C4-2B (cell line): ENCODE data around the gene CCDC185.

ENCODE experiments used
- H3K27ac ChIP-seq: fragments of 450-650 bp; 2 replicates; pipeline ENCODE4 v1.5.1; 2017
- ZFX ChIP-seq: fragments of 450-650 bp; IDR thresholded peaks from 2 replicates; pipeline ENCODE4 v1.6.1; 2017
- TF ChIP-seq, protein P1 (sequence below): fragments of 450-650 bp; conservative IDR thresholded peaks from 2 replicates; pipeline ENCODE4 v1.5.1; 2017; ENCODE audit warnings: mild to moderate bottlenecking

Gene CCDC185

DNA sequence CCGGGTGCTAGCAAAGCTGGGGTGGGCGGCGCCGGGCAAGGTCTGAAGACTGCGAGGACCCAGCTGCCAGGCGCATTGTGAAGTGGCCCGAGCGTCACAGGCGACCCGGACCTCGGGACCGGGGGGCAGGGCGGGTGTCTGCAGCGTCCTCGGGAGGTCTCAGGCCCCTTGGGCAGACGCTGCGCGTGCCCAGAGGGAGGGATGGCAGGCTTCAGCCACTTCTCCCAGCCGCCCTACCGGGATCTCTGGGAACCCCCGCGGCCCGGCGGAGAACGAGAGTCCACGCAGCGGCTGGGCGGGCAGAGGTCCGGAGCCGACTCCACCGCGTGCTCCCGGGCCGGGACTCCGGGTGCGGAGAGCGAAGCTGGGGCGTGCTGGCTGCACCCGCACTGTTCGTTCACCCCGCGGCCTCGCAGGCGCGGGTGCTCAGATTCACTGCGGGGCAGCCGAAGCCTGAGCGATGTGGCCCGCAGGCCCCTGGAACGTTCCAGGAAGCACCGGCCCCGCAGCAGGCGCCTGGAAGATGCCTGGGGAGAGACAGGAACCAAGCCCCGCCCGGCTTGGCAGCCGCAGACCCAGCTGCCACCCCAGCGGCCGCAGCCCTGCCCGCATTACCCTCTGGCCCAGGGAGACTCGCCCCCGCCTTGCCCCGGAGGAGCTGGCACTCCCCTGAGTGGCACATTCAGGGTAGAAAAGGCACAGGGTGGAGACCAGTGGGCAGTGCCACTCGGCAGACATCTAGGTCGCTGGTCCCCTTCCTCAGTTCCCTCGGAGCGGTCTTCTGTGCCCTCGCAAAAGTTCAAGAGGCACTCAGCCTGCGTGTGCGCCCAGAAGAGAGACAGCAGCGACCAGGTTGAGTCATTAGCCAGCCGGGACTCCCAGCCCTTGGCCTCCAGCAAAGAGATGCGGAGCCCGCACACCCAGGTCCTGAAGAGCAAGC, at the start of gene CCDC185:
Gene CCDC185, plus strand, starts transcription at position 141 of the 940 bp plus-strand sequence. Its CDS starts 61 bp downstream, at position 202.
- TF ChIP-seq ZFX: peak; percentile 18; the same call in 1 of the 2 replicates
- TF ChIP-seq, protein P1, sequence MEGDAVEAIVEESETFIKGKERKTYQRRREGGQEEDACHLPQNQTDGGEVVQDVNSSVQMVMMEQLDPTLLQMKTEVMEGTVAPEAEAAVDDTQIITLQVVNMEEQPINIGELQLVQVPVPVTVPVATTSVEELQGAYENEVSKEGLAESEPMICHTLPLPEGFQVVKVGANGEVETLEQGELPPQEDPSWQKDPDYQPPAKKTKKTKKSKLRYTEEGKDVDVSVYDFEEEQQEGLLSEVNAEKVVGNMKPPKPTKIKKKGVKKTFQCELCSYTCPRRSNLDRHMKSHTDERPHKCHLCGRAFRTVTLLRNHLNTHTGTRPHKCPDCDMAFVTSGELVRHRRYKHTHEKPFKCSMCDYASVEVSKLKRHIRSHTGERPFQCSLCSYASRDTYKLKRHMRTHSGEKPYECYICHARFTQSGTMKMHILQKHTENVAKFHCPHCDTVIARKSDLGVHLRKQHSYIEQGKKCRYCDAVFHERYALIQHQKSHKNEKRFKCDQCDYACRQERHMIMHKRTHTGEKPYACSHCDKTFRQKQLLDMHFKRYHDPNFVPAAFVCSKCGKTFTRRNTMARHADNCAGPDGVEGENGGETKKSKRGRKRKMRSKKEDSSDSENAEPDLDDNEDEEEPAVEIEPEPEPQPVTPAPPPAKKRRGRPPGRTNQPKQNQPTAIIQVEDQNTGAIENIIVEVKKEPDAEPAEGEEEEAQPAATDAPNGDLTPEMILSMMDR: no peak
- peak within 1 kb of the TSS; percentile 16; the same call in 1 of the 2 replicates for H3K27ac ChIP-seq

DNA sequence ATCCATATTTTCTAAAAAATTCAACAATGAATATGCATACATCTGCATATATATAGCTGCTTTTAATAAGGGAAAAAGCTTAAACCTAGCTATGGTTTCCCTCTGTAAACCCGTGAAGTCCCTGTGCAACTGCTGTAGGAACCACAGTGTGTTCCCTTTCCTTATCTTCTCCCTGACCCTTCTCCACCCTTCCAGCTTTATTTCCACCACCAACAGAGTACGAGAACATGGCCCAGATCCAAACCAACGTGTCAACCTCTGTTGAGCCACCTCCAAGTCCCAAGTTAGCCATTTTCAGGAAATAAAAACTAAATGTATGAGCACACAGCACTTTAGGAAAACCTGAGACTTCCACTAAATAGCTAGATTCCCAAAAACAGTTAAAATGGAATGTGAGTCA, 49.5 kb upstream of the CCDC185 start:
- TF ChIP-seq, protein P1: no peak
- no peak for TF ChIP-seq ZFX
- H3K27ac ChIP-seq: no peak overlapping the region

DNA sequence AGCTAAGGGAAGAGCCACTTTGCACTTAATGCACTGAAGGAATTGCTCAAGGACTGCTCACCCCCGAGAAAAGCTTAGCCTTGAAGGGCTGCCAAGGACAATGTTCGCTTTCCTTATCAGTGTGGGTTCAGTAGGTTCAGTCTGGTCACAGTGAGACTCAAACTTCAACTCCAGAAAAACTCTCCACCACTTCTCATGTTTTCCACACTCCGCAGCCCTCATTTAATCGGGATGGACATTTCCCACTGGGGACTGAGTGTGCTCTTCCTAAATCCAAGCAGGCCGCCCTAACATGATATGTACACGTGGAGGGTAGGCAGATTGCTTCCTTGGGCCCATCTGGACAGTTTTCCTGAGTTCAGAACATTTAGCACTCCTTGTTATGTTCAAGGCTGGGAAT, 48.7 kb upstream of the CCDC185 start:
- H3K27ac ChIP-seq: no peak overlapping the region
- TF ChIP-seq, protein P1: no peak
- no peak for TF ChIP-seq ZFX

DNA sequence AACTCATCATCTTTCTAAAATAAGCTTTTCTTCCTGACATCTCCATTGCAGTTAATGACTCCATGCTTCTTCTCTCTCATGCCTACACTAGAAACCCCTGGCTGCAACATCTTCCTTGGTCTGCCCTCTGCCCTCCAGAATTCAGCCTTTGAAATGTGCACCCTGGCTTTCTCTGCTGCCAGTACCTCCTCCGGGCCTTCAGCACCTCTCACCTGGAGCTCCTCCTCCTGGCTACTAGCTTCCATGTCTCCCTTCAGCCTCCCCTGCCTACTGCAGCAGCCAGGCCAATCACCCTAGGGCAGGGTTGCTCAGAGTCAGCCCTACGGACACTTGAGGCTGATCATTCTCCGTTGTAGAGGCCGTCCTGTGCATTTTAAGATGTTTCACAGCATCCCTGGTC, 47.5 kb upstream of the CCDC185 start:
- TF ChIP-seq, protein P1: no peak
- no peak for TF ChIP-seq ZFX
- H3K27ac ChIP-seq: no peak overlapping the region

DNA sequence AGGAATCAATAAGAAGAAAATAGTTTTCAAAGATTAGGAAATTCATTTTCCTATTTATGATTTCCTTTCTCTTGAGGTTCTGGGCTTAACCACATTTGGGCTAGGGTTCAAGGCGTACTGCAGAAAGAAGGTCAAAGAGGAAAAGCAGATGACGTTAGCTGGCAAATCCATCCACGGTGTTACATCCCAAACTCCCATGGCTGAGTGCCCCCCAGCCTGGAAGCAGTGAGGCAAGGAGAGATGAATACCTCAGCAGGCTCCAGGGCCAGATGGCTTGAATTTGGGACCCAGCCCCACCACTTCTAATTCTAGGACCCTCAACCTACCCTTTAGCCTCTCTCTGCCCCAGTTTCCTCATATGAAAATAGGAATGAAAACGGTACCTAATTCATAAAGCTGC, 46.9 kb upstream of the CCDC185 start:
- no peak overlapping the region for H3K27ac ChIP-seq
- no peak for TF ChIP-seq ZFX
- TF ChIP-seq, protein P1: no peak

DNA sequence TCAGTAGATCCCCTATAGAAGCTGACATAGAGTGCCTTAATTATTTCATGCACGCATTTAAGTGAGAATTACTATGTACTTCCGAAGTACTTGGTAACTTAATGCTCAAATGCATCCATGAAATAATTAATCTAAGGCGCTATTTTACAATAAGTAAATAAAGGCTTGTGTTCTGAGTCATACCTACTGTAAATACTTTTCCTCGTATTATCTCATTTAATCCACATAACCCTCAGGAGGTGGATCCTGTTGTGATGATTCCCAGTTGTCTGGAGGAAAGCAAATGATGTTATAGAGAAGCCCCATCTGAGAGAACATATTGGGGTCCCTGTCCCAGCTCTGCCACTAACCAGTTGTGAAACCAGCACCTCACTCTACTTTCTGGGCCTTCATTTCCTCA, 45.6 kb upstream of the CCDC185 start:
- no peak overlapping the region for H3K27ac ChIP-seq
- TF ChIP-seq ZFX: no peak
- TF ChIP-seq, protein P1: no peak

DNA sequence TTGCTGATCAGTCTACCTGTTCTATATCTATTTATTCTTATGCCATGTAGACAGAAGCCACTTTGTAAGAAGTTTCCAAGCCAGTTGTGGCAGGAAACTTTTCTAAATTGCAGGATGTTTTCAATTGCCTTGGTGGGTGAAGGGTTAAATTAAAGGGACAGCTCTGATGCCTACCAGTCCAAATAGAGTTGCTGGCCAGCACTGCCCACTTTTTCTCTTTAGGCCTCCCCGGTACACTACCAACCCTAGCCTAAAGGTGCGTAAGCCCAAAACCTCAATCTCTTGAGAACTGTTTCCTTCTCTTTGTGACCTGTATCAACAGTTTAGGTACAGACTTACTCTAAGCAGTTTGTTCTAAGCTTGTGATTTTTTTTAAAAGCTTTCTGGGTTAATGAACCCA, 44.8 kb upstream of the CCDC185 start:
- TF ChIP-seq, protein P1: no peak
- TF ChIP-seq ZFX: no peak
- H3K27ac ChIP-seq: no peak overlapping the region
